Activated CD8-positive, alpha-beta memory T cell treated with anti-CD3 and anti-CD28 coated beads for 24 hours (primary cell): ENCODE measurements around the gene ODAM.
"Not testable (repeated sequence)": the region's sequence is repeated elsewhere in the genome, so short reads cannot be mapped to it uniquely, and the experiment has no call there.

Source experiments
- DNase-seq: peaks from one replicate; pipeline ENCODE4 v3.0.0-alpha.2; 2020

ODAM gene

DNA sequence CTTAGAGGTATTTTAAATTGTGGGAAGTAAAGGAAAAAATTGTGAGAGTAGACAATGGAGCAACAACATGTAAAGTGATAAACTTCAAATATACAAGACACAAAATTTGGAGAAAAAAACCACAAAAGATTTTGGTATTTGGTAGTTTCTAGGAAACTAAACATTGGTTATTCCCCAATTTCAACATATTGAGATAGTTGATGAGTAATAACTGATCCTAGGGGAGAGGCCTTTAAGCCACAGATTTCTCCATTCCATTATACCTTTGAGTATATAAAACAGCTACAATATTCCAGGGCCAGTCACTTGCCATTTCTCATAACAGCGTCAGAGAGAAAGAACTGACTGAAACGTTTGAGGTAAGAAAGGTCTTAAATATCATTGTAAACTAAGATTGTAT lies 30.3 kb downstream of the ODAM start, which contains the start of gene FDCSP:
FDCSP (plus strand) TSS at position 301 of the 400 bp plus-strand sequence. CDS start 5,071 bp downstream, outside the sequence.
- no peak for DNase-seq

- no peak for DNase-seq
These were observed 40.6 kb downstream of the ODAM start for GRCh38 chr4:70236125-70236524.

DNA sequence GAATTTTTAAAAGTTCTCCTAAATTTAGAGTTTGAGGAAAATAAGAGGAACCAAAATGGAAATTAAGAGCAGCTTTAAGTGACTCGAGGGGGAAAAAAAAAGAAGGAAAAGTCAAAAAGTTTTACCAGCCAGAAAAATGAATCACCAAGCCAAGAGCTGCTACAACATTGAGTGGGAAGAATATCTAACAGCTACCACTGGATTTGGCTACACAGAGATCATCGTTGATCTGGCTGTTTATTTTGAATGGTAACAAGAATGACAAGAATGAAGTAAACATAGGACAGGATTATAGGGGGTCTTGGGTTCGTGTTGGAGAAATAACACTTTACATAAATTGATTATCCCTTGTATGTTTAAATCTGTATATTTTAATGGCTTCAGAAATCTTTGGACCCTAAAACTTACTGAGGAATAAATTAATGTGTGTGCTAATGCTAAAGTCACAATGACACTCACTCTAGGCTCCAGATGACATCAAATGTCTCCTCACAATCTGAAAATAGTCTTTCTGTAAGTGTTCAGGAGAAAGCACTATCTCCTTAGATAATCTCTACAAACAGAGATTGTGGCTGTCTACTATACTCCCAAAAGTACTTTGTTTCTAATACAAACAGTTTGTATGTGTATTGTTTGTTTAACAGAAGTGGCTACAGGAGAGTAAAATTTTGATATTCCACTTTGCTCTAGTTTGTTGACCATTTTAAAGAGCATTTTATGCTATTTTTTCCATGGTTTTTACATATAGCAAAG lies 43.8 kb downstream of the ODAM start:
- no peak for DNase-seq

DNA sequence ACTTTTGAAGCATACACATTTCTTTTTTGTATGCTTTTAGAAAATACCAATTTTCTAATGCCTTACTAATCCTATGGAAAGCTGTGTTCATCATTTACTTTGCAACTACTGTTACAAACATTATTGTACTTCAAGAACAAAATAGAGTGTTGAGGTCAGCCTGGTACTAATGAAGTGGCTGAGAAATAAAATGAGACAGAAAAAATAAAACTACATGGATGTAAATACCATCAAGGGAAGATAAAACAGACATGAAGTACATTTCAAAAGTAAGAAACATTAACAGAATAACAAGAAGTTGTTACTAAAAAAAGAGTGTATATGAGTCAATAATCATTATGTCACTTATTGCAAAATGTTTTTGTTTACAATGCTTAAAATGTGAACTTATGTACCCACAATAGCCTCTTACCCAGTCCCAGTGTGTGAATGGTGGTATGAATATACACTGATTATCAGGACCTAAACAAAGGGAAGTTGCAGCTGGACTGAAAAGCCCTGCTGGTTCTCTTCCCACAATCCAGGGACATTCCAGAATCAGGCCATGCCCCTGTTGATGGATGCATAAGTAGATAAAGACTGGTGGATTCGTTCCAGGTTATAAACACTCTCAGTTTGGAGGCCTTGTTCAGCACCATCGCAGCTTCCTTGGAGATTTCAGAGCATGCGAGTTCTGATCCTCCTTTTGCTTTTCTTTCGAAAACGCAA lies 44.5 kb downstream of the ODAM start:
- no peak for DNase-seq

- not testable (repeated sequence) for DNase-seq
These were observed 46.8 kb downstream of the ODAM start, which contains the start of gene CSN3 for GRCh38 chr4:70242297-70242696. CSN3 (plus strand) TSS chr4:70242597; CDS start chr4:70244820, 2,223 bp downstream.

GRCh38 chr4:70243091-70243490 lies 47.6 kb downstream of the ODAM start:
- DNase-seq = no peak

DNA sequence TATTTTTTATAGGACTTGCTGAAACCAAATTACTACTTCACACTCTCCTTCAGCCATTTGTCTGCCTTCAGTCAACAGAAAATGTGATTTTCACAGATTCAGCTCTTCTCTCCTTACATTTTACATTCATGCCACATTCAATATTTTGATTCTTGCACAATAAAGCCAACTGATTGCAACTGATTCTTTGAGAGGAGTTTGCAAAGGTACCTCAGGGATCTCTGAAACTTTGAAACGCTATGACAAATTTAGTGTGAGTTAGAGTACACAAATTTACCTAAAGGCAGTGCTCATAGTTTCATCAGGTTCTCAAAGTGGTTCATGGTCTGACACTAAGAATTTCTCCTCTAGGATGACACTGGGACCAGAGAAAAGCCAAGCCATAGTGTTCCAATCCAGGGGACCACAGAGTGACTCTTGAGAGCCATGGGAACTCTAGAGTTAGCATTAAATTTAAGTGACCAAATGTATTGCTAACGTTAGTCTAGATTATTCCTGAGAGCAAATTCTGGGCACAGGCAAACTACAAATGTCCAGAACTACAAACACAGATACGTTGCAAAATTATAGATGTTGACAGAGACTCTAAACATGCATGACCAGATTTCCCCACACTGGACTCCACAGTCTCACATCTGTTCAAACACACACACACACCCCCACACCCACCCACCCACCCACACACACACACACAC lies 55.9 kb downstream of the ODAM start:
- no peak for DNase-seq

DNA sequence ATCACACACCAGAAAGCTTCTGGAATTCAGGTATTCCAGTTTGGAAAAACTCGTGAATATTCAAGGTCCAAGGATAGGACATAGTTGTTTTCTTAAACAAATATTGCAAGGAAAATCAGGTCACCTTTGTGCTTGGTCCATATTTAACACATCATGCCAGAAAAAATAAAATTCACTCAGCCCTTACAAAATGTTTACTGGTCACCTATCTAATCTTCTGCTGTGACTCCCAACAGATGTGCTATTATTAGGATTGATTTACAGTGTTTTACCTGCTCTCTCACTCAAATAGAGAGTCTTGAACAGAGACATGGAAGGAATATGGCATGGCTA lies 56.4 kb downstream of the ODAM start:
- no peak for DNase-seq
